Measurements from ENCODE around the gene BTBD3.

DNA sequence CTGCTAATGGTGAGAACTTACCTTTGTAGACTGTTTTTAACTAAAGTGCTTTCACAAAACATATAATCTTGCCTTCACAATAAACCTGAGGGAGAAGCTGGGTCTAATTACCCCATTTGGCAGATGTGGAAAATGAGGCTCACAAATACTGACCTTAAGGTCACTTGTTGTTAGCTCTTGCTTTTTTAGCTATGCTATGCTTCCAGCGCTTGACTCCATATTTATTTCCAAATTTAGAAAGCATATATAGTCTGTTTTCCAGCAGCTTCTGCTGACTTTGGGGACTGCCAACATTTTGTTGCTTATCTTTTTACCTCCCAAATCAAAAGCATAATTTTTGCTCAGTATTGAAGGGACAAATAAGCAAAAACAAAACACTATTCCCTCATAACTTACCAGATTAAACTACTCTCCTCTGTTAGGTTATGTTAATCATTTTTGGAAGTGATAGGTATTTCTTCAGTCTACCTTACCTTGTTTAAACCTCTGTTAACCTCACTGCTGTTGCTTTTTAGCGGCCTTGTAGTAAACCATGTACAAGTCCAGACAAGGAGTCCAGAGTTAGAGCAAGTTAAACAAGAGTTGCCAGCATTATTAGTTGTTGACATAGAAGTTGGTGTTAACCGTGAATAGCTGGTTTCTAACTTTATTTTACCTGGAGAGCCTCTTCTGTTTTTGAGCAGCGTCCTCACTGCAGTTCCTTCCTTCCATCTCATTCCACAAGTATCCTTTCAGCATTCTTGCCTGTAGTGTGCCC is 4.9 kb upstream of the BTBD3 start:
- TF ChIP-seq CTCF (IDR thresholded peaks at IDR 0.05; ENCODE audit: low read depth, low read length): no peak
- TF ChIP-seq EZH2phosphoT487 (IDR thresholded peaks at IDR 0.05; ENCODE audit: low read depth): no peak
